ENCODE measurements around the gene ERMN.
"Not testable (repeated sequence)": the region's sequence is repeated elsewhere in the genome, so short reads cannot be mapped to it uniquely, and the experiment has no call there.

The ERMN gene

DNA sequence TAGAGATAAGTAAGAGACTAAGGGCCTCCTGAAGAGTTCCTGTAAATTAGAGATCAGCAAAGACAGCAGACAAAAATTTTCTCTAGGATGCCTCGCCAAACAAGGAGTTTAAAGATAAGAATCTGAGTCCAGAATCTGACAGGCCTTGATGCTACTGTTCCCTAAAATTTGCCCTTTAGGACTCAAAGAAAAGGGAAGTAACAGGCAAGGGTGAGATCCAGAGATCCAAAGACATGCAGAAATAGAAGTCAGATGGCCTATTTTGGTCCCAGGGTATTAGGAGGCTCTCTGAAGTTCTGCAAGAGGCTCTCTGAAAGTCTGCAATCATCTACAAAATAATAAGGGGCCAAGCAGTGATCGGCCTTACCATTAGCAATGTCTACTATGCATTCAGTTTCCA lies 35.1 kb downstream of the ERMN start:
- DNase-seq = no peak

DNA sequence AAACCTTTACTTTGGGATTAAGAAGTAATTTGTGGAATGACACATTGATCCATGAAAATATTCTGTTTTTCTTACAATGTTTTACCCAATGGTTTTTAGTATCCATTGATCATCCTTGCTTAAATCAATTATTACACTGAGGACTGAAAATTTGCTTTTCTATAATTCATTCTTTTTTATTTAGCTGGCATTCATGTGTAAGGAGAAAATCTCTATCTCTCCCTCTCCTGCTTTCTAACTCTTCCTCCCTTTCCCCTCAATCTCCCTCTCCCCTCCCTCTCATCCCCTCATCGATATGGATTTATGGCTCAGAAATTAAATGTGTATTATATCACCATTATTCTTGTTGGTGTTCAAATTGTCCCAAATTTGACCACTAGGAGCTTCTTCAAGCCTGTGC lies 38.5 kb downstream of the ERMN start:
- DNase-seq = no peak

DNA sequence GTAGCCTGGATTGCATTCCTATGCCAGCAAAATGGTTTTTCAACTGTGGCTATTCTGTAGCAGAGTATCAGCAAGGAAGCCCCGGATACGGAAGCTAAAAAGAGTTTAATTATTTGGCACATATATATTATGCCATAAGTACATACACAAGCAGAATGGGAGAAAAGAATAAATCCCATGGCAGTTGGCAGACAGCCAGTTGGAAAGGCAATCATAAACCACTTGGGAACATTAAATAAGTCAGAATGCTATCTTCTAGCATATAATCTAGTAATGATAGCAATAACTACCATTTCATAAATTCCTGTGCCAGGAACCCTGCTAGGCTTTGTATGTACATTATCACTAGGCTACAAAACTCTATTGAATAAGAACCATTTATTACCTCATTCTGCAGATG lies 42.2 kb downstream of the ERMN start:
- no peak for DNase-seq

DNA sequence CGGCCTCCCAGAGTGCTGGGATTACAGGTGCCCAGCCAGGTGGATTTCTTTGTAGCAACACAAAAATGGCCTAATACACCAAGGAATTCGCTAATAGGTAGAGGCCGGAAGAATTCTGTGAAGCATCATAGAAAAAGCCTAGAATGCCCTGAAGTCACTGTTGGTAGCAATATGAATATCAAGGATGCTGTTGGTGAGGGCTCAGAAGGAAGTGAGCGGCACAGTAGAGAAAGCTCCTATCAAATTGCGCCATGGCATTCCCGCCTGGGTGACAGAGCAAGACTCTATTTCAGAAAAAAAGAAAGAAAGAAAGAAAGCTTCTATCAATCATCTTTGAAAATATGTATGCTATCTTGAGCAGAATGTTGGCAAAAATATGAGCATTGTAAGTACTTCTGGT lies 44.3 kb downstream of the ERMN start:
- no peak for DNase-seq

DNA sequence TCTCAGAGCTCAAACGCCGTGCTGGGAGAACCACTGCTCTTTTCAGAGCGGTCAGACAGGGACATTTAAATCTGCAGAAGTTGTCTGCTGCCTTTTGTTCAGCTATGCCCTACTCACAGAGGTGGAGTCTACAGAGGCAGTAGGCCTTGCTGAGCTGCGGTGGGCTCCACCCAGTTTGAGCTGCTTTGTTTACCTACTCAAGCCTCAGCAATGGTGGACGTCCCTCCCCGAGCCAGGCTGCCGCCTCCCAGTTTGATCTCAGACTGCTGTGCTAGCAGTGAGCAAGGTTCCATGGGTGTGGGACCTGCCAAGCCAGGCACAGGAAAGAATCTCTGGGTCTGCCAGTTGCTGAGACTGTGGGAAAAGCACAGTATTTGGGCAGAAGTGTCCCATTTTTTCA lies 46.3 kb downstream of the ERMN start:
- not testable (repeated sequence) for DNase-seq

DNA sequence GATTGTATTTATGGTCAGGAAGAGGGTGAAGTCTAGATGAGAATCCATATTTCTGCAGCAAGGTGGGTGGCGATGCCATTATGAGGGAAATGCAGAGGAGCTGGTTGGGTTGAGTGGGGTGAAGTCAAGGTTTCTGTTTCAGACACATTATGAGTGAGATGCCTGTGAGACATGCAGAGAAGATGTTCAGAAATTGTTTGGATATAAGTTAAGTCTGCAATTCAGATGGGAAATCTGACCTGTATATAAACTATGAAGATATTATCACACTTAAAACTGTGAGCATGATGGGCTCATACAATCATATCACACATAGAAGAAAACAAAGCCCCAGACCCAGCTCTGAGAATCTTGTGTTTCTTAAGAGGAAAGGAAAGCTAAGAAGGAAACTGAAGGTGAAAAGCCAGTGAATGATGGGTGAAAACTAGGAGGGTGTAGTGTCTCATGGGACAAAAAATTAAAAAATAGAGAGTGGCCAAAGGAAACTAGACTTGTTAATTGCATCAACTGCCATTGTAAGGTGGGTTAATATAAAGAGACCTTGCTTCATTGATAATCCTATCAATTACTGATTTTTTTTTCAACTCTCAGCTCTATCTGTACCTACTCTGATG lies 53.9 kb downstream of the ERMN start:
- no peak for DNase-seq

DNA sequence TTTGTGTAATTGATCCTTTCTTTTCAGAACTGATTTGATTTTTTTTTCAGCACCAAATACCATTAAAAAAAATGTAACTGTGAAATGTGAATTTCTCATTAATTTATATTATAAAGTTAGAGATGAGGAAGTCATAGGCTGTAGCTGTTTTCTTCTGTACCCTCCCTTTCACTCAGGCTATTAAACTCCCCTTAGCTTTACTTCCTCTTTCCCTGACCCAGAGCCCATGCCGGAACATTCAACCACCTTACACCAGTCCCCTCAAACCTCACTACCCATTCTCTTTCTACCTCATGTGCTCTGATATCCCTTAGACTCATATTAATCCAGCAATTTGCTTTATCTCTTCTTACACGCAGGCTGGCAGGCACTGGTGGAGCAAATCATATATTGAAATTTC lies 55.7 kb downstream of the ERMN start:
- DNase-seq = no peak

DNA sequence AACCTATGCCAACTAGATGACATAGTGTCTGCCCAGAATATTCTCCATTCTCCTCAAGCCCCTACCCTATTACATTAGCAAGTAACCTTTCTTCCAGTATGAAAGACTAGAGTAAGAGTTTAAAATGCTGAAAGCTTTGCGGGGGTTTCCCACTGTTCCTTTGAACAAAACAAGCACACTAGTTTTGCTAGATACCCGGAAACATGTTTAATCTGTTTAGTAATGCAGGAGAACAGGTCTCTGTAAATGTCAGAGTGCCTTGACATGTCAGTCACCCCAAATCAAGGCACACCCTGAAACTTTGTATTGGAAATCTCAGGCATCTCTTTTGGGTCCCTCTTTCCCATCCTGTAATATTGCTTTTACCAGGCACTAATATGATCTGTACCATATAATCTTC lies 56.6 kb downstream of the ERMN start:
- no peak for DNase-seq

Data from activated T-cell treated with anti-CD3 and anti-CD28 coated beads for 4 hours (primary cell).